CD14-positive monocyte (primary cell): Measurements from ENCODE around the gene CHI3L1. TPM values are rescaled to one million over a fixed set of nuclear protein-coding genes. Genes with fewer than 3 reads are reported as not detected.

Experiments used
- DNase-seq, 3 donors: peaks; one replicate each; pipeline ENCODE4 v3.0.0-alpha.2; 2011 to 2022
- H2AFZ ChIP-seq: 2 replicates; pipeline ENCODE4 v1.6.0; 2012; ENCODE audit warnings: mild to moderate bottlenecking, low read depth, low read length, inconsistent platforms; ENCODE audit not compliant: insufficient read depth, poor library complexity, severe bottlenecking
- H3K27ac ChIP-seq, 2 donors: 1 replicate in 1 of 2; 2 replicates in 1 of 2; pipeline ENCODE4 v1.5.1; 2012 to 2013; ENCODE audit warnings: low read length in 2 of 2, control low read depth in 1 of 2, inconsistent platforms in 1 of 2, low read depth in 1 of 2, mild to moderate bottlenecking in 1 of 2
- H3K27me3 ChIP-seq, 2 donors: one replicate each; pipeline versions ENCODE4 v1.6.0 to v1.6.1; 2011 to 2013; ENCODE audit warnings: low read length in 2 of 2; ENCODE audit not compliant: control insufficient read depth in 2 of 2, insufficient read depth in 2 of 2
- H3K36me3 ChIP-seq, 2 donors: replicated peaks in 1 of 2; 1 replicate in 1 of 2; 2 replicates in 1 of 2; pipeline versions ENCODE4 v1.5.1 to v1.6.1; 2012 to 2013; ENCODE audit warnings: low read length in 2 of 2, control low read depth in 1 of 2, inconsistent platforms in 1 of 2, mild to moderate bottlenecking in 1 of 2; ENCODE audit not compliant: insufficient read depth in 2 of 2, control insufficient read depth in 1 of 2
- H3K4me1 ChIP-seq, 2 donors: 1 replicate in 1 of 2; 2 replicates in 1 of 2; pipeline versions ENCODE4 v1.5.1 to v1.6.1; 2012 to 2013; ENCODE audit warnings: low read length in 2 of 2, control low read depth in 1 of 2, inconsistent platforms in 1 of 2, mild to moderate bottlenecking in 1 of 2, moderate library complexity in 1 of 2; ENCODE audit not compliant: insufficient read depth in 2 of 2, control insufficient read depth in 1 of 2
- H3K4me2 ChIP-seq: replicated peaks from 2 replicates; pipeline ENCODE3; 2012; ENCODE audit warnings: low read length, moderate library complexity, mild to moderate bottlenecking; ENCODE audit not compliant: poor library complexity, severe bottlenecking; ENCODE audit errors: extremely low read depth
- H3K4me3 ChIP-seq, 3 experiments: fragments of 200-600 bp in 1 of 3; sonication (generic) in 1 of 3; replicated peaks in 1 of 3; 1 replicate in 2 of 3; 2 replicates in 1 of 3; pipeline ENCODE4 v1.5.1; 2011 to 2013; ENCODE audit warnings: low read length in 3 of 3, mild to moderate bottlenecking in 3 of 3, control low read depth in 2 of 3, low read depth in 2 of 3, inconsistent platforms in 1 of 3, moderate library complexity in 1 of 3
- H3K79me2 ChIP-seq: 2 replicates; pipeline ENCODE4 v1.6.0; 2012; ENCODE audit warnings: mild to moderate bottlenecking, control low read depth, inconsistent platforms, low read length, moderate library complexity; ENCODE audit not compliant: insufficient read depth
- H3K9ac ChIP-seq: 2 replicates; pipeline ENCODE4 v1.6.0; 2017; ENCODE audit warnings: low read length, mild to moderate bottlenecking; ENCODE audit not compliant: insufficient read depth, poor library complexity, severe bottlenecking
- H3K9me3 ChIP-seq, 2 donors: replicated peaks in 1 of 2; 1 replicate in 1 of 2; 2 replicates in 1 of 2; pipeline versions ENCODE4 v1.5.1 to v1.6.1; 2012 to 2013; ENCODE audit warnings: low read length in 2 of 2, control low read depth in 1 of 2; ENCODE audit not compliant: control insufficient read depth in 1 of 2, insufficient read depth in 1 of 2
- H4K20me1 ChIP-seq: 2 replicates; pipeline ENCODE4 v1.6.0; 2012; ENCODE audit warnings: mild to moderate bottlenecking, low read length, control low read depth, moderate library complexity; ENCODE audit not compliant: insufficient read depth
- H3K27ac Mint-ChIP-seq, 7 donors: one replicate each; pipeline ENCODE4 v1.8.0; 2020; ENCODE audit warnings: mild to moderate bottlenecking in 7 of 7, mixed read lengths in 7 of 7, moderate library complexity in 6 of 7, inconsistent platforms in 2 of 7
- H3K27me3 Mint-ChIP-seq, 3 donors: one replicate each; pipeline ENCODE4 v1.8.0; 2021 to 2022; ENCODE audit warnings: low read depth in 3 of 3, mild to moderate bottlenecking in 3 of 3, mixed read lengths in 3 of 3, moderate library complexity in 3 of 3, inconsistent platforms in 1 of 3
- H3K36me3 Mint-ChIP-seq, 2 donors: one replicate each; pipeline ENCODE4 v1.8.0; 2020; ENCODE audit warnings: mixed read lengths in 2 of 2, inconsistent platforms in 1 of 2, mild to moderate bottlenecking in 1 of 2
- H3K4me1 Mint-ChIP-seq: one replicate; pipeline ENCODE4 v1.8.0; 2020; ENCODE audit warnings: mild to moderate bottlenecking, mixed read lengths
- H3K4me3 Mint-ChIP-seq, 2 donors: one replicate each; pipeline ENCODE4 v1.8.0; 2020; ENCODE audit warnings: mild to moderate bottlenecking in 2 of 2, mixed read lengths in 2 of 2, moderate library complexity in 1 of 2
- H3K9me3 Mint-ChIP-seq, 7 donors: one replicate each; pipeline ENCODE4 v1.8.0; 2020 to 2022; ENCODE audit warnings: mixed read lengths in 7 of 7, mild to moderate bottlenecking in 6 of 7, moderate library complexity in 6 of 7, inconsistent platforms in 2 of 7
- CTCF ChIP-seq: fragments of 200-600 bp; IDR thresholded peaks from one replicate; pipeline ENCODE4 v1.8.0; 2022; ENCODE audit warnings: antibody characterized with exemption, mild to moderate bottlenecking
- WGBS: methylation state at CpG from one replicate; pipeline ENCODE4 v1.1.5; 2013; ENCODE audit warnings: missing lambda C conversion rate; ENCODE audit not compliant: insufficient coverage; 5-methylcytosine and 5-hydroxymethylcytosine counted together
- intact Hi-C, 2 donors: fragments of 100-400 bp; cut with micrococcal nuclease; formaldehyde crosslinking; loops; one replicate each; pipeline versions ENCODE4 v1.15.0 to v1.15.1; 2023
- polyA plus RNA-seq, 3 donors: library from polyadenylated mRNA; depleted of rRNA in 1 of 3; unstranded in 2 of 3; stranded (reverse) in 1 of 3; fragments of 300-500 nt in 2 of 3; fragments of >200 nt in 1 of 3; fragmentation: Illumina TruSeq in 2 of 3; gene quantifications; 1 replicate in 2 of 3; 2 replicates in 1 of 3; pipeline ENCODE4 v1.2.3, GENCODE V29; 2012 to 2021

The CHI3L1 gene
- polyA plus RNA-seq, 3 donors, result 0.37 to 0.44 (median 0.43) TPM

- no peak within 1 kb of the TSS for H3K9ac ChIP-seq
- no peak within 1 kb of the TSS for H3K4me2 ChIP-seq
- 93% methylated on average over 4 of the region's 7 CpGs for WGBS
- peak in 2 of 3 donors; percentile 5 to 19 for DNase-seq
- H3K9me3 ChIP-seq, result peaks cover 11 to 15% of the 10 kb centered on the region in 2 donors
- Mint-ChIP-seq H3K4me3 (no peak within 1 kb of the TSS), H3K27ac (no peak within 1 kb of the TSS), H3K27me3 (peaks cover 13 to 32% (median 27%) of the 10 kb centered on the region in 3 donors), H3K9me3 (peaks cover 7 to 19% (median 11%) of the 10 kb centered on the region in 7 donors), H3K36me3 (no peaks in the 10 kb centered on the region), H3K4me1 (peaks cover 12% of the 10 kb centered on the region)
- no peaks in the 10 kb centered on the region for H3K79me2 ChIP-seq
- intact Hi-C loops, result no loop called here
- peaks cover 0 to 6% of the 10 kb centered on the region in 2 donors for H3K4me1 ChIP-seq
- H4K20me1 ChIP-seq, result no peaks in the 10 kb centered on the region
- H3K27me3 ChIP-seq, result peaks cover 0 to 15% of the 10 kb centered on the region in 2 donors
- TF ChIP-seq CTCF, result no peak
- no peak within 1 kb of the TSS for H2AFZ ChIP-seq
- no peaks in the 10 kb centered on the region for H3K36me3 ChIP-seq
- H3K27ac ChIP-seq, result no peak within 1 kb of the TSS
- no peak within 1 kb of the TSS for H3K4me3 ChIP-seq
These were observed 43.1 kb upstream of the CHI3L1 start, which contains the start of gene CHIT1 for GRCh38 chr1:203229471-203230135. Gene CHIT1 (minus strand): TSS chr1:203229673. CDS start chr1:203229636, 37 bp downstream.

GRCh38 chr1:203228670-203229069 lies 42.2 kb upstream of the CHI3L1 start:
- H3K4me3 ChIP-seq, result no peak overlapping the region
- TF ChIP-seq CTCF, result no peak
- peaks cover 0 to 15% of the 10 kb centered on the region in 2 donors for H3K27me3 ChIP-seq
- H3K4me3 Mint-ChIP-seq, result no peak overlapping the region
- H3K9ac ChIP-seq, result no peak overlapping the region
- no peaks in the 10 kb centered on the region for H3K36me3 ChIP-seq
- DNase-seq, result no peak
- no peak overlapping the region for H3K4me2 ChIP-seq
- no peak overlapping the region for H3K27ac ChIP-seq
- no peaks in the 10 kb centered on the region for H3K36me3 Mint-ChIP-seq
- no peaks in the 10 kb centered on the region for H4K20me1 ChIP-seq
- H3K9me3 ChIP-seq, result peaks cover 3 to 6% of the 10 kb centered on the region in 2 donors
- 59% methylated on average over 3 of the region's 4 CpGs for WGBS
- H2AFZ ChIP-seq, result no peak overlapping the region
- intact Hi-C loops, result no loop called here
- peaks cover 13 to 30% (median 25%) of the 10 kb centered on the region in 3 donors for H3K27me3 Mint-ChIP-seq
- no peak overlapping the region for H3K27ac Mint-ChIP-seq
- H3K4me1 Mint-ChIP-seq, result peaks cover 12% of the 10 kb centered on the region
- H3K79me2 ChIP-seq, result no peaks in the 10 kb centered on the region
- peaks cover 0 to 6% of the 10 kb centered on the region in 2 donors for H3K4me1 ChIP-seq
- peaks cover 1 to 9% (median 3%) of the 10 kb centered on the region in 7 donors for H3K9me3 Mint-ChIP-seq
